Fibroblast of mammary gland (primary cell): ENCODE results near the gene SHFL.
A peak's percentile ranks its signal among the peaks of the same experiment; 100 is the strongest.

Experiments used
- DNase-seq: peaks from one replicate; pipeline ENCODE4 v3.0.0-alpha.2; 2010; ENCODE audit warnings: low read depth
- H3K4me3 ChIP-seq: 2 replicates; pipeline ENCODE4 v1.5.1; 2011; ENCODE audit warnings: low read depth, mild to moderate bottlenecking, low read length, moderate library complexity; ENCODE audit not compliant: control insufficient read depth
- TF ChIP-seq, protein P1 (sequence below): conservative IDR thresholded peaks from 2 replicates; pipeline ENCODE4 v1.5.1; 2011; ENCODE audit warnings: low read depth, low read length, inconsistent platforms; ENCODE audit not compliant: control insufficient read depth, insufficient read depth

SHFL gene

DNA sequence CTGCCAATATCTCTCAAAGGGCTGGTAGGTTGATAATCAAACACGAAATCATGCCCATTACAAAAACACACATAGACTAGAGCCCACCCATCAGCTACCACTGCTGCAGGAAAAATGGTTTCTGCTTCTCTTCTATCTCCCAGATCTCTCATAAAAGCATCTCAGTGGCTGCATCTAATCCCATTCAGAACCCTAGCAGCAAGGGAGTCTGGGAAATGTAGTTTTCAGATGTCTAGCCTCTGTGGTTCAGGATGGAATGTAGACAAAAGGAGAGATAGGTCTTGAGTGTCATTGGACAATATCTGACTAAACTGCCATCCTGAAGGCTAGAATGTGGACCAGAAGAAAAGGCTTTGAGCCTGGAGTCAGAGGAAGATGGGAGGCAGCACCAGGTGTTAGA lies 40.7 kb upstream of the SHFL start:
- no peak for DNase-seq
- TF ChIP-seq, protein P1, sequence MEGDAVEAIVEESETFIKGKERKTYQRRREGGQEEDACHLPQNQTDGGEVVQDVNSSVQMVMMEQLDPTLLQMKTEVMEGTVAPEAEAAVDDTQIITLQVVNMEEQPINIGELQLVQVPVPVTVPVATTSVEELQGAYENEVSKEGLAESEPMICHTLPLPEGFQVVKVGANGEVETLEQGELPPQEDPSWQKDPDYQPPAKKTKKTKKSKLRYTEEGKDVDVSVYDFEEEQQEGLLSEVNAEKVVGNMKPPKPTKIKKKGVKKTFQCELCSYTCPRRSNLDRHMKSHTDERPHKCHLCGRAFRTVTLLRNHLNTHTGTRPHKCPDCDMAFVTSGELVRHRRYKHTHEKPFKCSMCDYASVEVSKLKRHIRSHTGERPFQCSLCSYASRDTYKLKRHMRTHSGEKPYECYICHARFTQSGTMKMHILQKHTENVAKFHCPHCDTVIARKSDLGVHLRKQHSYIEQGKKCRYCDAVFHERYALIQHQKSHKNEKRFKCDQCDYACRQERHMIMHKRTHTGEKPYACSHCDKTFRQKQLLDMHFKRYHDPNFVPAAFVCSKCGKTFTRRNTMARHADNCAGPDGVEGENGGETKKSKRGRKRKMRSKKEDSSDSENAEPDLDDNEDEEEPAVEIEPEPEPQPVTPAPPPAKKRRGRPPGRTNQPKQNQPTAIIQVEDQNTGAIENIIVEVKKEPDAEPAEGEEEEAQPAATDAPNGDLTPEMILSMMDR = no peak
- H3K4me3 ChIP-seq = no peak overlapping the region

DNA sequence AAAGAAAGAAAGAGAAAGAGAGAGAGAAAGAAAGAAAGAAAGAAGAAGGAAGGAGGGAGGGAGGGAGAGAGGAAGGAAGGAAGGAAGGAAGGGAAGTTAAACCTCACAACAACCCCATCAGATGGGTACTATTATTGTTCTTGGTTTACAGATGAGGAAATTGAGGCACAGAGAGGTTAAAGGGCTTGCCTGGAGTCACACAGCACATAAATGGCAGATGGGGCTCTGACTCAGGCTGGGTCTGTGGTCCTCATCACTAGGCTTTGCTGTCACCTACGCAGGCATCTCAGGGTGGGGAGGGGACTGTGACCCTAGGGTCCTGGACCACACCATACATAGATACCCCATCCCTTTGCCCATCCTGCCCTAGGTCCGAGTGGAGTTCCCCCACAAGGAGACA lies 36.5 kb upstream of the SHFL start:
- no peak for DNase-seq
- TF ChIP-seq, protein P1 = no peak
- H3K4me3 ChIP-seq = no peak overlapping the region

DNA sequence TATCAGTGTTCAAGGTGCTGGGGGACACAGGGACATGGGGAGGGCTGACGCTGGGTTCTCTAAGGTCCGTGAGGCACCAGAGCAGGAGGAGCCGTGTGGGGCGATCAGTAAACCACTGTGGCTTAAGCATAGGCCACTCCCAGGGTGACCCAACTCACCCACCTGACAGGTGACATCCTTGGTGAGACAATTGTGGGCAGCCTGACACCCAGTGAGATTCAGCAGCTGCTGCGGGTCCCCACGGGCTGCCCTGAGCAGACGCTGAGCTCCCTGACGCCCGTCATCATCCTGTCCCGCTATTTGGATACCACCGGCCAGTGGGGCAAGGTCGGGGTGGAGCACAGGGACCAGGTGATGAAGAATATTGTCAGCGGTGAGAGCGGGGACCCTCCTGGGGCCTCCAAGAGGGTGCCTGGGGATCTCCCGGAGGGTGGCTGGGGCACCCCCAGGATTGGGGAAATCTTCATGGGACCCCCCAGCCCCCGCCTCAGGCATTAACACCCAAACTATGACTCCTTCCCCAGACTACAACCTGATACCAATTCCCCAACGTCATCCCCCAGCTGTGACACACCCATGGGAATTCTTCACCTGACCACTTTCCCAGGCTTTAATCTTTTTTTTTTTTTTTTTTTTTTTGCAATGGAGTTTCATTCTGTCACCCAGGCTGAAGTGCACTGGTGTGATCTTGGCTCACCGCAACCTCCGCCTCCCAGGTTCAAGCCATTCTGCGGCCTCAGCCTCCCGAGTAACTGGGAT lies 33.3 kb upstream of the SHFL start:
- TF ChIP-seq, protein P1 = no peak
- no peak for DNase-seq
- no peak overlapping the region for H3K4me3 ChIP-seq

DNA sequence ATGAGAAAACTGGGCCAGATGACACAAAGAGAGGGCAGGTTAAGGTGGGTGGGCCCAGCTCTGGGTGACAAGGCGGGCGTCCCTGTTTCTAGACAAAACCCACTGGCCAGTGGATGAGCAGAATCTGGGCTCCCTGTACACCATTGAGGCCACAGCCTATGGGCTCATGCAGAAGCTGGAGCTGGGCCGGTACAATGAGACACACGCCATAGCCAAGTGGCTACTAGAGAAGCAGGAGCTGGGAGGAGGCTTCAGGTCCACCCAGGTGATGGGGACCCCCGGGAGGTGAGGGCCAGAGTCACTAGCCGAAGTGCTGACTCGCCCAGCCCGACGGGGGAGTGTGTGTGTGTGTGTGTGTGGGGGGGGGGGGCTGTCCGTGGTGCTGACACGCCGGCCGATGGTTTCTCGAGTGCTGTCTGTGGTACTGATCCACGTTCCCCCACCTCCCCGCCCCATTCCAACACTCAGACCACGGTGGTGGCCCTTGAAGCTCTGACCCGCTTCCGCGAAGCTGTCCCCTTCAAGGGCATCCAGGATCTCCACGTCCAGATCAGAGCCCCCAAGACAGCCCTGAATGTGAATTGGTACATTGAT lies 24.3 kb upstream of the SHFL start:
- no peak overlapping the region for H3K4me3 ChIP-seq
- no peak for DNase-seq
- TF ChIP-seq, protein P1 = no peak

DNA sequence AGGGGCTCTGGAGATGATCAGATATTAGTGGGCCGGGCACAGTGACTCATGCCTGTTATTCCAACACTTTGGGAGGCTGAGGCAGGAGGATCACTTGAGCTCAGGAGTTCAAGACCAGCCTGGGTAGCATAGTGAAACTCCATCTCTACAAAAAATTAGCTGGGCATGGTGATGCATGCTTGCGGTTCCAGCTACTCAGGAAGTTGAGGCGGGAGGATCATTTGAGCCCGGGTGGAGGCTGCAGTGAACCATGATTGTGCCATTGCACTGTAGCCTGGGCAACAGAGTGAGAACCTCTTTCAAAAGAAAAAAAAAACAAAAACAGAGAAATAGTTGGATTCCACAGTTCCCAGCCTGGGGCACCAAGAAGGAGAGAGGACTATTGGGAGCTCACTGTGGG lies 17.9 kb upstream of the SHFL start:
- TF ChIP-seq, protein P1 = no peak
- DNase-seq = no peak
- no peak overlapping the region for H3K4me3 ChIP-seq

DNA sequence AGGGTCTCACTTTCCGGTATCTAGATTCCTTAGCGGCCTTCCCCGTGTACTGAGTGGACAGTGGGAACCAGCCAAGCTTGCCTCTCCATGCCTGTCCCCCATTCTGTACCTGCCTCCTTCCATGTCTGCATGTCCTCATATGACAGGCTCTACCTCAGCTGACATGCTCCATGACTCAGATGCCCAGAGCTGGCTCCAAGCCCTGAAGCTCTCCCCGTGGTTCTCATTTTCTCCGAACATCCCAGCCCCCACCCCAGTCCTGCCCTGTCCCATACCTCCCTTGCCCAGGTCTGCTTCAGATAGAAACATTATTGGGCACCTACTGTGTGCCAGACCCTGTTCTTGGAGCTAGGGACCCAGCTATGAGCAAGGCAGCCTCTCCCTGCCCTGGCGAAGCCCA lies 17.1 kb upstream of the SHFL start:
- TF ChIP-seq, protein P1 = no peak
- DNase-seq = peak; percentile 35

More for the DNA sequence above, 17.1 kb upstream of the SHFL start:
- H3K4me3 ChIP-seq = no peak overlapping the region
